ENCODE data around the gene SWSAP1. TPM values are rescaled to one million over a fixed set of nuclear protein-coding genes. Genes with fewer than 3 reads are reported as not detected.

The SWSAP1 gene
- total RNA-seq, 6 experiments from 2014 or later: 1.4 to 2.7 (median 2.3) TPM

GRCh38 chr19:11373166-11373884, 1.1 kb upstream of the SWSAP1 start:
- DNase-seq: no peak
- Histone ChIP-seq H3K4me1 (peaks cover 0 to 25% (median 11%) of the 10 kb centered on the region in 4 donors), H3K36me3 (no peaks in the 10 kb centered on the region), H3K27ac (no peak overlapping the region), H3K9me3 (no peaks in the 10 kb centered on the region), H3K27me3 (no peaks in the 10 kb centered on the region), H3K4me3 (peak overlapping the region in 1 of 3 donors; percentile 73)
- ATAC-seq: no peak
- 45% methylated on average over 7 of the region's 10 CpGs for WGBS (ENCODE audit: insufficient coverage, low coverage, low lambda C conversion rate, missing lambda C conversion rate)
- intact Hi-C loops (cut with DNase I): no loop called here
- TF ChIP-seq POLR2A (IDR thresholded peaks at IDR 0.05): no peak
- TF ChIP-seq CTCF (IDR thresholded peaks at IDR 0.05): no peak

GRCh38 chr19:11373885-11374432, 507 bp upstream of the SWSAP1 start:
- Histone ChIP-seq H3K36me3 (no peaks in the 10 kb centered on the region), H3K9me3 (no peaks in the 10 kb centered on the region), H3K27ac (peak overlapping the region; percentile 71 to 89 (median 76)), H3K4me1 (peaks cover 0 to 25% (median 11%) of the 10 kb centered on the region in 4 donors), H3K4me3 (peak overlapping the region in 2 of 3 donors; percentile 64 to 73), H3K27me3 (no peaks in the 10 kb centered on the region)
- DNase-seq (no peak), ATAC-seq (no peak)
- WGBS (ENCODE audit: insufficient coverage, low coverage, low lambda C conversion rate, missing lambda C conversion rate): 34% methylated on average over 11 of the region's 11 CpGs
- intact Hi-C loops (cut with DNase I): no loop called here
- TF ChIP-seq POLR2A (IDR thresholded peaks at IDR 0.05) (no peak), CTCF (IDR thresholded peaks at IDR 0.05) (no peak)

- 0% methylated on average over 18 of the region's 27 CpGs for WGBS (ENCODE audit: insufficient coverage, low coverage, low lambda C conversion rate, missing lambda C conversion rate)
- Histone ChIP-seq H3K36me3 (no peaks in the 10 kb centered on the region), H3K4me1 (peaks cover 0 to 26% (median 13%) of the 10 kb centered on the region in 4 donors), H3K27me3 (no peaks in the 10 kb centered on the region), H3K9me3 (no peaks in the 10 kb centered on the region), H3K4me3 (peak overlapping the region; percentile 48 to 73 (median 64)), H3K27ac (peak overlapping the region; percentile 68 to 93 (median 89))
- intact Hi-C loops (cut with DNase I): no loop called here
- ATAC-seq (peak; percentile 18 to 28 (median 21)), DNase-seq (peak; percentile 81 to 85 (median 84))
- TF ChIP-seq CTCF (IDR thresholded peaks at IDR 0.05): no peak
- peak; percentile 95 for TF ChIP-seq POLR2A (IDR thresholded peaks at IDR 0.05)
These were observed 880 bp downstream of the SWSAP1 start for GRCh38 chr19:11375143-11375948.

GRCh38 chr19:11377237-11377636, 2.8 kb downstream of the SWSAP1 start:
- DNase-seq: peak in 1 of 3 donors; percentile 67

More at GRCh38 chr19:11377237-11377636, 2.8 kb downstream of the SWSAP1 start:
- peak overlapping the region in 1 of 3 donors; percentile 9 for H3K27ac ChIP-seq
- H3K9me3 ChIP-seq: no peaks in the 10 kb centered on the region
- intact Hi-C loops (cut with DNase I): no loop called here
- H3K4me1 ChIP-seq: peaks cover 0 to 34% (median 14%) of the 10 kb centered on the region in 4 donors
- ATAC-seq: no peak
- no peaks in the 10 kb centered on the region for H3K27me3 ChIP-seq
- H3K36me3 ChIP-seq: no peaks in the 10 kb centered on the region
- no peak overlapping the region for H3K4me3 ChIP-seq
- TF ChIP-seq CTCF (IDR thresholded peaks at IDR 0.05): no peak
- TF ChIP-seq POLR2A (IDR thresholded peaks at IDR 0.05): no peak
